MM.1S (cell line): ENCODE results near the gene TPTE2.
"Not testable (repeated sequence)": the region's sequence is repeated elsewhere in the genome, so short reads cannot be mapped to it uniquely, and the experiment has no call there.

Source experiments
- DNase-seq: peaks from one replicate; pipeline ENCODE4 v3.0.0-alpha.2; 2015
- H2AFZ ChIP-seq: fragments of 300-600 bp; sonication (generic); 2 replicates; pipeline ENCODE4 v1.6.0; 2016; ENCODE audit warnings: antibody characterized with exemption, low read length
- H3F3A ChIP-seq: fragments of 300-600 bp; sonication (generic); 2 replicates; pipeline ENCODE4 v1.6.1; 2016; ENCODE audit warnings: mild to moderate bottlenecking, antibody characterized with exemption, low read length, moderate library complexity, mixed read lengths; ENCODE audit not compliant: insufficient read depth
- H3K27ac ChIP-seq: fragments of 300-600 bp; sonication (generic); 2 replicates; pipeline ENCODE4 v1.5.1; 2016; ENCODE audit warnings: mild to moderate bottlenecking, low read length
- H3K27me3 ChIP-seq: fragments of 300-600 bp; sonication (generic); replicated peaks from 2 replicates; pipeline ENCODE4 v1.6.0; 2016; ENCODE audit warnings: low read length; ENCODE audit not compliant: insufficient read depth
- H3K36me3 ChIP-seq: fragments of 300-600 bp; sonication (generic); replicated peaks from 2 replicates; pipeline ENCODE4 v1.6.1; 2016; ENCODE audit warnings: mild to moderate bottlenecking, low read length, mixed read lengths; ENCODE audit not compliant: insufficient read depth
- H3K4me1 ChIP-seq: fragments of 300-600 bp; sonication (generic); 2 replicates; pipeline ENCODE4 v1.6.1; 2016; ENCODE audit warnings: low read length, mixed read lengths
- H3K4me2 ChIP-seq: fragments of 300-600 bp; sonication (generic); 2 replicates; pipeline ENCODE4 v1.6.0; 2016; ENCODE audit warnings: low read depth, low read length
- H3K4me3 ChIP-seq: fragments of 300-600 bp; sonication (generic); 2 replicates; pipeline ENCODE4 v1.5.1; 2016; ENCODE audit warnings: low read length, mixed read lengths
- H3K79me2 ChIP-seq: fragments of 300-600 bp; sonication (generic); 2 replicates; pipeline ENCODE4 v1.6.1; 2016; ENCODE audit warnings: mixed run types, low read length, mixed read lengths
- H3K9ac ChIP-seq: fragments of 300-600 bp; sonication (generic); 2 replicates; pipeline ENCODE4 v1.6.1; 2016; ENCODE audit warnings: low read length, mixed read lengths
- H3K9me2 ChIP-seq: fragments of 300-600 bp; sonication (generic); replicated peaks from 2 replicates; pipeline ENCODE4 v1.6.1; 2016; ENCODE audit warnings: mild to moderate bottlenecking, low read length, mixed read lengths; ENCODE audit not compliant: insufficient read depth
- H3K9me3 ChIP-seq: fragments of 300-600 bp; sonication (generic); replicated peaks from 2 replicates; pipeline ENCODE4 v1.6.1; 2016; ENCODE audit warnings: mild to moderate bottlenecking, low read length, mixed read lengths; ENCODE audit not compliant: insufficient read depth
- H4K20me1 ChIP-seq: fragments of 300-600 bp; sonication (generic); 2 replicates; pipeline ENCODE4 v1.6.1; 2016; ENCODE audit warnings: mild to moderate bottlenecking, low read length, moderate library complexity, mixed read lengths; ENCODE audit not compliant: insufficient read depth
- EZH2 ChIP-seq: fragments of 300-600 bp; sonication (generic); optimal IDR thresholded peaks from 2 replicates; pipeline ENCODE3; 2017; ENCODE audit warnings: low read depth, mild to moderate bottlenecking, antibody characterized with exemption, low read length, mixed read lengths
- EZH2phosphoT487 ChIP-seq: fragments of 300-600 bp; sonication (generic); IDR thresholded peaks from 2 replicates; pipeline ENCODE4 v1.6.1; 2018; ENCODE audit warnings: antibody characterized with exemption, low read length
- TF ChIP-seq, protein P1 (sequence below): fragments of 300-600 bp; sonication (generic); IDR thresholded peaks from 2 replicates; pipeline ENCODE4 v1.5.1; 2016; ENCODE audit warnings: antibody characterized with exemption, low read length, mixed read lengths

Gene TPTE2

DNA sequence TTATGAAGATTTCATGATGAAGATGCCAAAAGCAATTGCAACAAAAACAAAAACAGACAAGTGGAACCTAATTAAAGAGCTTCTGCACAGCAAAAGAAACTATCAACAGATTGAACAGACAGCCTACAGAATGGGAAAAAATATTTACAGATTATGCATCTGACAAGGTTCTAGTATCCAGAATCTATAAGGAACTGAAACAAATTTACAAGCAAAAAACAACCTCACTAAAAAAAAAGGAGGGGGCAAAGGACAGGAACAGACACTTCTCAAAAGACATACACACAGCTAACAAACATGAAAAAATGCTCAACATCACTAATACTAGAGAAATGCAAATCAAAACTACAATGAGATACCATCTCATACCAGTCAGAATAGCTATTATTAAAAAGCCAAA is 35.7 kb downstream of the TPTE2 start:
- not testable (repeated sequence) for H3K4me3 ChIP-seq, H3K79me2 ChIP-seq, H4K20me1 ChIP-seq, H3K9me2 ChIP-seq, H3K9ac ChIP-seq, H3K27me3 ChIP-seq, H2AFZ ChIP-seq, H3K4me2 ChIP-seq, H3K4me1 ChIP-seq, H3K9me3 ChIP-seq, DNase-seq, H3F3A ChIP-seq, H3K27ac ChIP-seq, H3K36me3 ChIP-seq

DNA sequence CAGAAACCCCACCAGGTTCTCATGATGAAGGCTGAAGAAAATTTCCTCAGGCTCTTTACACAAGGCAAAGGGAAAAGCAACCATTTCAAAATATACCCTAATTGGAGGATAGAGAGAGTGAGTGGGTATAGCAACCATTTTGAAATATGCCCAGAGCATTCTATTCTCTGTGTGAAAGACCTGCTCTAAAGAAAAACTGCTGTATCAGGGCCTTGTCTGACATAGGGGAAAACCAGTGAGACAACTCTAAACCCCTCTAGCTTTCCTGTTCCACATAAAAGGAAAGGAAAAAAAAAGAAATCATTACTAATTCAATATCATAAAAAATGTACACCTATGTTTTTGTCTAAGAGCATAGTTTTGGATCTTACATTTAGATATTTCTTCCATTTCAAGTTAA is 42.3 kb downstream of the TPTE2 start:
- no peaks in the 10 kb centered on the region for H3K79me2 ChIP-seq
- no peaks in the 10 kb centered on the region for H3K27me3 ChIP-seq

DNA sequence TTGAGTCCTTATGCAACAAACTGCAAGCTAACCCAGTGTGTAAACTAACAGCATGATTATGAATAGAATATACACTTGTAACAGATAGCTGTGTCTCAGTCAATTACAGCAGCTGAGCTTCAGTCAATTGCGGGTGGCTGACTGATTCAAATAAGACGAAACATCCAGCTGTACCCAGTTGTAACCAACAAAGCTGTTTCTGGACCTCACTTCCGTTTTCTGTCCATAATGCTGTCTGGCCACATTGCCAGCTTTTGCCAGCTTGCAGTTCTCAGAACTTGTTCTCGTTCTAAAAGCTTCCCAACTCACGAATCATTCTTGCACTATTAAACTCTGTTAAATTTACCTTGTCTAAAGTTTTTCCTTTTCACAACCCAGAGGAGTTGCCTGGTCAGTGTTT is 53.7 kb downstream of the TPTE2 start:
- H3F3A ChIP-seq, H3K27me3 ChIP-seq, H3K9me3 ChIP-seq, H3K4me1 ChIP-seq, H2AFZ ChIP-seq, H3K79me2 ChIP-seq, H3K36me3 ChIP-seq, H3K4me3 ChIP-seq, H3K4me2 ChIP-seq, H3K9me2 ChIP-seq, H4K20me1 ChIP-seq: not testable (repeated sequence)
- H3K27ac ChIP-seq = peak overlapping the region; percentile 87
- peak overlapping the region; percentile 38; the same call in 1 of the 2 replicates for H3K9ac ChIP-seq
- peak; percentile 88 for DNase-seq

More for the DNA sequence above, 42.3 kb downstream of the TPTE2 start:
- Histone ChIP-seq H3K9ac (no peak overlapping the region), H4K20me1 (no peaks in the 10 kb centered on the region), H3K9me3 (no peaks in the 10 kb centered on the region), H3K4me2 (peak overlapping the region; percentile 39; the same call in 1 of the 2 replicates), H3K27ac (peak overlapping the region; percentile 57; the same call in 1 of the 2 replicates), H3K4me3 (no peak overlapping the region), H3K4me1 (no peaks in the 10 kb centered on the region), H3K36me3 (no peaks in the 10 kb centered on the region), H3K9me2 (no peaks in the 10 kb centered on the region), H3F3A (no peaks in the 10 kb centered on the region), H2AFZ (no peak overlapping the region)
- DNase-seq = peak; percentile 39
- TF ChIP-seq, protein P1, sequence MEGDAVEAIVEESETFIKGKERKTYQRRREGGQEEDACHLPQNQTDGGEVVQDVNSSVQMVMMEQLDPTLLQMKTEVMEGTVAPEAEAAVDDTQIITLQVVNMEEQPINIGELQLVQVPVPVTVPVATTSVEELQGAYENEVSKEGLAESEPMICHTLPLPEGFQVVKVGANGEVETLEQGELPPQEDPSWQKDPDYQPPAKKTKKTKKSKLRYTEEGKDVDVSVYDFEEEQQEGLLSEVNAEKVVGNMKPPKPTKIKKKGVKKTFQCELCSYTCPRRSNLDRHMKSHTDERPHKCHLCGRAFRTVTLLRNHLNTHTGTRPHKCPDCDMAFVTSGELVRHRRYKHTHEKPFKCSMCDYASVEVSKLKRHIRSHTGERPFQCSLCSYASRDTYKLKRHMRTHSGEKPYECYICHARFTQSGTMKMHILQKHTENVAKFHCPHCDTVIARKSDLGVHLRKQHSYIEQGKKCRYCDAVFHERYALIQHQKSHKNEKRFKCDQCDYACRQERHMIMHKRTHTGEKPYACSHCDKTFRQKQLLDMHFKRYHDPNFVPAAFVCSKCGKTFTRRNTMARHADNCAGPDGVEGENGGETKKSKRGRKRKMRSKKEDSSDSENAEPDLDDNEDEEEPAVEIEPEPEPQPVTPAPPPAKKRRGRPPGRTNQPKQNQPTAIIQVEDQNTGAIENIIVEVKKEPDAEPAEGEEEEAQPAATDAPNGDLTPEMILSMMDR = no peak
- TF ChIP-seq EZH2 (no peak), EZH2phosphoT487 (no peak)

DNA sequence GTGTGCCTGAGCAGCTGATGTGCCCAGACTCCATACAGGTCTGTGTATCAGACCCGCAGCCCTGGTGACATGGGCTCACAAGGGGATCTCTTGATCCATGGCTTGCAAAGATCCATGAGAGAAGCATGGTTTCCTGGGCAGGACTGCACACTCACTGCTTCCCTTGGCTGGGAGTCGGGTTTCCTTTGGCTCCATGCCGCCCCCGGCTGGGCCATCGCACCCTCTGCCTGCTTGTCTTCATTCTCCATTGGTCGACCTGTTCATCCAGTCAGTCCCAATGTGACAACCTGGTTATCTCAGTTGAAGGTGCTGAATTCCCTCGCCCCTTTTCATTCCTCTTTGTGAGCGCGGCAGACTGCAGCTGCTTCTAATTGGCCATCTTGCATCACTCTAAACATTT is 101.2 kb downstream of the TPTE2 start:
- H3K9me2 ChIP-seq, H3K4me2 ChIP-seq, H3K4me1 ChIP-seq, H4K20me1 ChIP-seq, H3K27ac ChIP-seq, H3K36me3 ChIP-seq, H3K27me3 ChIP-seq, H3K79me2 ChIP-seq, H3K9ac ChIP-seq, H3F3A ChIP-seq, H3K4me3 ChIP-seq, DNase-seq, H3K9me3 ChIP-seq, H2AFZ ChIP-seq: not testable (repeated sequence)

DNA sequence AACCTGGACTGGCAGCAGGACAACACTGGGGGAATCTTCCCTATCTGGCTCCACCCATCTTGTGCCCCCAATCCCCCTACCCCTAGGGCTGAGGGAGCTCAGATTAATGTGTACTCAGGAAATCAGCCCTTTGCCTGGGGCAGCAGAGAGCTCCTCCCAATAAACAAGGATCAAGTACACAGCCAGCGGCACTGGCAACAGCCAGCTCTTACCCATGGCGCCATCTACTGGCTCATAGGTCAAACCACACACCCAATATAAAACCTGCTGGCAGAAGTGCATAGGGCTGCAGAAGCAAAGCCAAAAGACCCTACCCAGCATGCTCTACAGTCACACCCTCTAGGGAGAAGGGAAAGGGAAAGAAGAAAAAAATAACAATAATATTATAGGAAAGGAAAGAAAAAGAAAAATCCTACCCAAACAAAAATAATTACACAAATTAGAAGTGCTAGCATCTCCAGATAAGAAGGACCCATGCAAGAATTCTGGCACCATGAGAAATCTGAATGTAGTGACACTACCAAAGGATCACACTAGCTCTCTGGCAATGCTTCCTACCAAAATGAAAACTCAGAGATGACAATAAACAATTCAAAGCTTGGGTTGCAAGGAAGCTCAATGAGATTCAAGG is 122.2 kb downstream of the TPTE2 start:
- not testable (repeated sequence) for H3K36me3 ChIP-seq, H3K4me2 ChIP-seq, H3K9me2 ChIP-seq, H3K27me3 ChIP-seq, H3K9me3 ChIP-seq, H3K4me1 ChIP-seq, H3K79me2 ChIP-seq, H4K20me1 ChIP-seq, H3K4me3 ChIP-seq, H2AFZ ChIP-seq, H3K9ac ChIP-seq, H3F3A ChIP-seq, H3K27ac ChIP-seq
- DNase-seq = peak; percentile 8

DNA sequence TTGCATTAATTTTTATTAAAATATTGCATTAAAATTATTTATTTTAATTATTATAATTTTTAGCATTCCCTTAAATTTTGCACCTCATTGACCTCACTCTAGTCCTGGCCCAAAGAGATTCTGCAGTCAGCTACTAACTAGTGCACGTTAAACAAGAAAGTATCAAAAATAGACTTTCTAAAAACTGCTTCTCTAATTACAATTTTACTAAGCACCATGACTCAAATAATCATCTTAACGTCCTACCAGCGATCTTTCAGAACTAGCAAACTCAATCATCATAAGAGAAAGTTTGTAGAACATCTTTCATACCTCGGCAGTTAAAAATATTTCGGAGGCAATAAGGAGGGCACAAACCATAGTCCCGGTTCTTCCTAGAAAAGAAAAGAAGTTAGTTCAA is 123.6 kb downstream of the TPTE2 start:
- H3F3A ChIP-seq, H3K27ac ChIP-seq, H3K4me1 ChIP-seq, H3K79me2 ChIP-seq, H3K9ac ChIP-seq, H2AFZ ChIP-seq, H3K36me3 ChIP-seq, H4K20me1 ChIP-seq, DNase-seq, H3K4me2 ChIP-seq, H3K4me3 ChIP-seq, H3K9me3 ChIP-seq, H3K27me3 ChIP-seq, H3K9me2 ChIP-seq: not testable (repeated sequence)

DNA sequence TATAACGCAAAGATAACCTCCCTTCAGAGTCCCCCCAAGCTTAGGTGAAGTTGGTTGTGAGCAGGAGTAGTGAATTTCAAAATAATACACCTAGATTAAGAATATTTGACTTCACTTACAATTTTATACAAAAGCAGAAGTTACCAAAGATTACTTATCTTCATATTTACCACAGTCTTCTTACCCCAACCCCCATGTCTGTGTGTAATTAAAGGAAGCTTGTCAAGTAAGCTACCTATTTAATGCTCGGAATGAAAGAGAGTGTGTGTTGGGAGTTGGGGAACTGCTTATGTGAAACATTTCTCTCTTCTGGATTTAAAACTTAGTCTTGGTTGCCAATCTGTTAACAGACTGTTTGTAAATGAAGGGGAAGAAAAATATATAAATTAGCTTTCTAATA is 139.1 kb downstream of the TPTE2 start:
- not testable (repeated sequence) for H2AFZ ChIP-seq, H3K4me1 ChIP-seq, H3K9me2 ChIP-seq, DNase-seq, H3K9ac ChIP-seq, H3K36me3 ChIP-seq, H4K20me1 ChIP-seq, H3K27me3 ChIP-seq, H3F3A ChIP-seq, H3K79me2 ChIP-seq, H3K9me3 ChIP-seq, H3K27ac ChIP-seq, H3K4me2 ChIP-seq, H3K4me3 ChIP-seq
